Left ventricle myocardium superior (tissue), 1 donor: ENCODE data around the gene SLC52A3. TPM values are rescaled to one million over a fixed set of nuclear protein-coding genes. Genes with fewer than 3 reads are reported as not detected.
"Not testable (repeated sequence)": the region's sequence is repeated elsewhere in the genome, so short reads cannot be mapped to it uniquely, and the experiment has no call there.

ENCODE experiments used
- ATAC-seq: fragments of 200-7000 bp; cut with Tn5 transposase; one replicate; pipeline ENCODE4 v1.9.1; 2020; ENCODE audit warnings: mild to moderate bottlenecking, moderate library complexity
- DNase-seq: peaks from one replicate; pipeline ENCODE4 v3.0.0-alpha.2; 2020
- intact Hi-C: fragments of 100-400 bp; cut with micrococcal nuclease; formaldehyde crosslinking; loops from one replicate; pipeline ENCODE4 v1.11.0; 2022
- total RNA-seq: library from RNA; stranded (reverse); fragmentation: NEBNext Ultra II Directional; extraction: Animal tissue kit (Norgen Biotek cat#: 25700); gene quantifications from one replicate; pipeline ENCODE4 v1.2.1, GENCODE V29; 2021
- donor health status: DM: no; HTN: yes; CAD: no; lungs with severe emphysema.

The SLC52A3 gene
- total RNA-seq, 1 donor from 2014 or later = 1.9 TPM

- ATAC-seq (no peak), DNase-seq (no peak)
- intact Hi-C loops = no loop called here
These were observed 34.4 kb downstream of the SLC52A3 start for GRCh38 chr20:733861-734260.

GRCh38 chr20:732727-733126 is 35.6 kb downstream of the SLC52A3 start:
- ATAC-seq (no peak), DNase-seq (no peak)
- intact Hi-C loops = no loop called here

DNA sequence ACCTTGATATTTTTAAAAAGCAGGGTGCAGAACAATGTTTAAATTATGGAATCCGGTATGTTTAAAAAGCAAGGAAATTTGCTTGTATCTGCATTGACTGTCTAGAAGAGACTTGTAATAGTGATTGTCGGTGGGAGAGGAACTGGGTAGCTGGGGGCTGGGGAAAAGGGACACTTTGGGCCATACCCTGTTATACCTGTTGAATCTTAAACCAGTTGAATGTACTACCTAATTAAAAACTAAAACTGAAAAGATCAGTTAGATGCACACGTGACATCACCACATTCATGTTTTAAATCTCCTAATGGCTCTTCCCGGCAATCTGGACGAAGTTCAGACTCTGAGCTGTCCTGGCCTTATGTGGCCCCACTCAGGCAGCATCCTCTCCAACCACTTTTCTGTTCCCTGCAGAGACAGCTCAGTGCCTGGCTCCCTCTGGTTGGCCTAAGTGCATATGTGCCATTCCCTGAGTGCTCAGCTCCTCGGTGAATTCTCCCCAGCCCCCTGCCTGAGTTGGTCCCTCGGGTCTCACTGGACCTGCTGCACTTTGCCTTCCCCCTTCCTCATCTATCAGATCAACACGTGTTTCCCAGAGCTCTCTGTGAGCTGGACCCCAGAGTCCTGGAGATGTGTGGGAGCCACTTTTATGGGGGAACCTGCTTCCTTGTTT is 36.3 kb downstream of the SLC52A3 start:
- no peak for ATAC-seq
- no peak for DNase-seq
- intact Hi-C loops = no loop called here

GRCh38 chr20:730005-730404 is 38.3 kb downstream of the SLC52A3 start:
- no peak for ATAC-seq
- intact Hi-C loops = no loop called here
- DNase-seq = no peak

- peak; percentile 89 for ATAC-seq
- intact Hi-C loops = no loop called here
- peak; percentile 79 for DNase-seq
These were observed 39.9 kb downstream of the SLC52A3 start for GRCh38 chr20:728256-728944.

- intact Hi-C loops = no loop called here
- DNase-seq (no peak), ATAC-seq (no peak)
These were observed 42.1 kb downstream of the SLC52A3 start for GRCh38 chr20:726160-726559.

- intact Hi-C loops = no loop called here
- DNase-seq = no peak
- ATAC-seq = no peak
These were observed 42.8 kb downstream of the SLC52A3 start for GRCh38 chr20:725491-725890.

DNA sequence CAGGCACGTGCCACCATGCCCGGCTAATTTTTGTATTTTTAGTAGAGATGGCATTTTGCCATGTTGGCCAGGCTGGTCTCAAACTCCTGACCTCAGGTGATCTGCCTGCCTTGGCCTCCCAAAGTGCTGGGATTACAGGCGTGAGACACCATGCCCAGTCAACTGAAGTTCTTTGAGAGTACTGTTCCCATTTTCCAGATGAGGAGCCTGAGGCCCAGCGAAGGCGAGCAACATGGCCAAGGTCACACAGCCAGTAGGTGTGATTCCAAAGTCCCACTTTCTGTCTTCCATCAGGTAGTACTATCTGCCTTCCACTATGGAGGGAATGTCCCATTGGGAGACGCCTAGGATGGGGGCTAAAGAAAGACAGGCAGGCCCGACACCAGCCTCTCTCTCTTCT is 43.5 kb downstream of the SLC52A3 start:
- DNase-seq, ATAC-seq, intact Hi-C loops: not testable (repeated sequence)

GRCh38 chr20:723756-724155 is 44.5 kb downstream of the SLC52A3 start:
- intact Hi-C loops = no loop called here
- peak; percentile 59 for DNase-seq

GRCh38 chr20:722822-723644 is 45.3 kb downstream of the SLC52A3 start:
- no peak for DNase-seq
- no peak for ATAC-seq
- intact Hi-C loops = no loop called here

More at GRCh38 chr20:723756-724155, 44.5 kb downstream of the SLC52A3 start:
- ATAC-seq = peak; percentile 77

- DNase-seq (no peak), ATAC-seq (no peak)
- intact Hi-C loops = no loop called here
These were observed 46.4 kb downstream of the SLC52A3 start for GRCh38 chr20:721876-722275.

GRCh38 chr20:719816-720215 is 48.5 kb downstream of the SLC52A3 start:
- DNase-seq (no peak), ATAC-seq (no peak)
- intact Hi-C loops = no loop called here

DNA sequence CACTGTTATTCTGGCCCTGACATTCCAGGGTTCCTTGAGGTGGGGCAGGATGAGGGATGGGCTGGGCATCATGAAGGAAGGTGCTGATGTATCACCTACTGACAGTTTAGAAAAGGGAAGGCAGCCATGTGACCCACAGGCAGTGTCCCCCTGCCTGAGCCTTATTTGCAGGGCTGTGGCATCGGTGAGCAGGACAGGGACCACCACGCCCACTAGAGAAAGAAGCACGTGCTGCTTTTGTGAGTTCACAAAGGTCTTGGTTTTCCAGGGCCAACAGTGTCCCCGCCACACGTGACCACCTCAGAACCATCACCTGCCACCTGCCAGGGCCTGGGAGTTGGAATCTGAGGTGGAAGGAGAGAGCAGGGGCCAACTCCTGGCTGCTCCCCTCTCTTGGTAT is 49.2 kb downstream of the SLC52A3 start:
- intact Hi-C loops = no loop called here
- ATAC-seq (no peak), DNase-seq (no peak)

- intact Hi-C loops = no loop called here
- ATAC-seq = no peak
- DNase-seq = no peak
These were observed 50.5 kb downstream of the SLC52A3 start for GRCh38 chr20:717832-718231.

DNA sequence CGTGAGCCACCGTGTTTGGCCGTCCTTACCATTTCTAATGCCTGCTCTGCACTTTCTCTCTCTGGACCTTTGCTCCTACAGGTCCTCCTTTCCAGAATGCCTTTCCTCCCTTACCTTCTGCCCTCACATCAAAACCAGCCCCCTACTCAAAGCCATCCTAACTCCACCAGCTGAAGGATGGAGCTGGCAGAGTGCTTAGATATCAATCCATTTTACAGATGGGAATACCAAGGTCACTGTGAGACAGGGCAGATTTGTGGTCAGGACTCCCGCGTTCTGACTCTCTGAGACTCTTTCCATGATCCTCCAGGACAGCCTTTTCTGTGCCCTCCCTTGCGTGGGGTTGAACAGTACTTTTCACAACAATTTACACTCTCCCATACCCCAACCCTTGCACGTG is 51.0 kb downstream of the SLC52A3 start:
- DNase-seq = no peak
- intact Hi-C loops = no loop called here
- ATAC-seq = no peak

DNA sequence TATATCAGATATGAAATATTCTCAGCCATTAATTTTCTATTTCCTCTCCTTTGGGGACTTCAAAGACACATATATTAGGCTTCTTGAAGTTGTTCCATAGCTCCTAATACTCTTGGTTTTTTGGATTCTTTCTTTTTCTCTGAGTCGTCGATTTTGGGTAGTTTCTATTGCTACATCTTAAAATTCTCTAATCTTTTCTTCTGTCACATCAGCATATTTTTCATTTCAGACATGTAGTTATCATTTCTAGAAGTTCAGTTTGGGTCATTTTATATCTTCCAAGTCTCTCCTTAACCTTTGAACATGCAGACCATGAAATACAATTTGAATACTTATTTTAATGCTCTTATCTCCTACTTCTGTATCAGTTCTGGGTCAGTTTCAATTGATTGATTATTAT is 53.8 kb downstream of the SLC52A3 start:
- intact Hi-C loops = no loop called here
- ATAC-seq = no peak
- DNase-seq = no peak

DNA sequence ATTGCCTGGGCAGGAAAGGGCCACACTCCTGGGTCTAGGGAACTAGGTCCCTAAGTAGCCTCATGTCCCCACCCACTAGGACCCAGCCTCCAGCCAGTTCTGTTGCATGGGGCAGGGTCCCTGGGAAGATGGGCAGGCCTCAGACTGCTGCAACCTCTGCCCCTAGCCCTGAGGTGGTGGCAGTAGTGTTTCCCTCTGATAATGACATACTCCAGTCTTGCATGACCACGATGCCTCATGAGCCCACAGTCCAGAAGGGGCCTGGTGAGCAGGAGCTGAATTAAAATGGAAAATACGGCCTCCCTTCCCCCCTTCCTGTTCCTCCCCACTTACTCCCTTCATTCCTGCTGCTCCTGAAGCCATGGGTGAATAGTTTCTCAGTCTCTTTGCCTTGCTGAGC is 56.7 kb downstream of the SLC52A3 start:
- intact Hi-C loops = no loop called here
- DNase-seq (no peak), ATAC-seq (no peak)

- ATAC-seq (no peak), DNase-seq (no peak)
- intact Hi-C loops = no loop called here
These were observed 57.4 kb downstream of the SLC52A3 start for GRCh38 chr20:710780-711450.
